ENCODE results near the gene PTGFRN.

DNA sequence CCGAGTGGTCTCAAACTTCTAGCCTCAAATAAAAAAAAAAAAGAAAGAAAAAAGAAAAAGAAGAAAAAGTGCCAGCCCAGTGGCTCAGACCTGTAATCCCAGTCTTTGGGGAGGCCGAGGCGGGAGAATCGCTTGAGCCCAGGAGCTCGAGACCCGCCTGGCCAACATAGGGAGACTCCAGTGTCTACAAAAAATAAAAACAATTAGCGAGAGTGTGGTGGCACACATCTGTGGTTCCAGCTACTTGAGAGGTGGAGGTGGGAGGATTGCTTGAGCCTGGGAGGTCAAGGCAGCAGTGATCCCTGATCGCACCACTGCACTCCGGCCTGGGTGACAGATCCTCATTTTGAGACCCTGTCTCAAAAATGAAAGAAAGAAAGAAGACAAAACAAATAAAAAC lies 1.4 kb upstream of the PTGFRN start:
- TF ChIP-seq RAD21 (IDR thresholded peaks at IDR 0.05; ENCODE audit: low read depth) (no peak), ZFX (IDR thresholded peaks at IDR 0.05) (no peak), POLR2A (IDR thresholded peaks at IDR 0.05; ENCODE audit: borderline replicate concordance, extremely low read depth, insufficient read depth, insufficient read length) (no peak), EZH2 (IDR thresholded peaks at IDR 0.05) (no peak), JUND (IDR thresholded peaks at IDR 0.05) (no peak), ELF1 (IDR thresholded peaks at IDR 0.05; ENCODE audit: borderline replicate concordance, low read depth) (no peak), SP1 (IDR thresholded peaks at IDR 0.05; ENCODE audit: low read depth) (no peak)
- TF ChIP-seq, protein P1, sequence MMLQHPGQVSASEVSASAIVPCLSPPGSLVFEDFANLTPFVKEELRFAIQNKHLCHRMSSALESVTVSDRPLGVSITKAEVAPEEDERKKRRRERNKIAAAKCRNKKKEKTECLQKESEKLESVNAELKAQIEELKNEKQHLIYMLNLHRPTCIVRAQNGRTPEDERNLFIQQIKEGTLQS (IDR thresholded peaks at IDR 0.05), result no peak
- TF ChIP-seq, protein P2, sequence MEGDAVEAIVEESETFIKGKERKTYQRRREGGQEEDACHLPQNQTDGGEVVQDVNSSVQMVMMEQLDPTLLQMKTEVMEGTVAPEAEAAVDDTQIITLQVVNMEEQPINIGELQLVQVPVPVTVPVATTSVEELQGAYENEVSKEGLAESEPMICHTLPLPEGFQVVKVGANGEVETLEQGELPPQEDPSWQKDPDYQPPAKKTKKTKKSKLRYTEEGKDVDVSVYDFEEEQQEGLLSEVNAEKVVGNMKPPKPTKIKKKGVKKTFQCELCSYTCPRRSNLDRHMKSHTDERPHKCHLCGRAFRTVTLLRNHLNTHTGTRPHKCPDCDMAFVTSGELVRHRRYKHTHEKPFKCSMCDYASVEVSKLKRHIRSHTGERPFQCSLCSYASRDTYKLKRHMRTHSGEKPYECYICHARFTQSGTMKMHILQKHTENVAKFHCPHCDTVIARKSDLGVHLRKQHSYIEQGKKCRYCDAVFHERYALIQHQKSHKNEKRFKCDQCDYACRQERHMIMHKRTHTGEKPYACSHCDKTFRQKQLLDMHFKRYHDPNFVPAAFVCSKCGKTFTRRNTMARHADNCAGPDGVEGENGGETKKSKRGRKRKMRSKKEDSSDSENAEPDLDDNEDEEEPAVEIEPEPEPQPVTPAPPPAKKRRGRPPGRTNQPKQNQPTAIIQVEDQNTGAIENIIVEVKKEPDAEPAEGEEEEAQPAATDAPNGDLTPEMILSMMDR (IDR thresholded peaks at IDR 0.05 in 2 of 3, conservative IDR thresholded peaks at IDR 0.05 in 1 of 3; ENCODE audit: borderline replicate concordance in 1 of 3, insufficient read depth in 1 of 3, low read depth in 2 of 3, low read length in 2 of 3), result no peak
- TF ChIP-seq, protein P3, sequence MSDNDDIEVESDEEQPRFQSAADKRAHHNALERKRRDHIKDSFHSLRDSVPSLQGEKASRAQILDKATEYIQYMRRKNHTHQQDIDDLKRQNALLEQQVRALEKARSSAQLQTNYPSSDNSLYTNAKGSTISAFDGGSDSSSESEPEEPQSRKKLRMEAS (IDR thresholded peaks at IDR 0.05), result no peak

All from HCT116 (cell line).